ENCODE measurements around the gene EIF4G3.

DNA sequence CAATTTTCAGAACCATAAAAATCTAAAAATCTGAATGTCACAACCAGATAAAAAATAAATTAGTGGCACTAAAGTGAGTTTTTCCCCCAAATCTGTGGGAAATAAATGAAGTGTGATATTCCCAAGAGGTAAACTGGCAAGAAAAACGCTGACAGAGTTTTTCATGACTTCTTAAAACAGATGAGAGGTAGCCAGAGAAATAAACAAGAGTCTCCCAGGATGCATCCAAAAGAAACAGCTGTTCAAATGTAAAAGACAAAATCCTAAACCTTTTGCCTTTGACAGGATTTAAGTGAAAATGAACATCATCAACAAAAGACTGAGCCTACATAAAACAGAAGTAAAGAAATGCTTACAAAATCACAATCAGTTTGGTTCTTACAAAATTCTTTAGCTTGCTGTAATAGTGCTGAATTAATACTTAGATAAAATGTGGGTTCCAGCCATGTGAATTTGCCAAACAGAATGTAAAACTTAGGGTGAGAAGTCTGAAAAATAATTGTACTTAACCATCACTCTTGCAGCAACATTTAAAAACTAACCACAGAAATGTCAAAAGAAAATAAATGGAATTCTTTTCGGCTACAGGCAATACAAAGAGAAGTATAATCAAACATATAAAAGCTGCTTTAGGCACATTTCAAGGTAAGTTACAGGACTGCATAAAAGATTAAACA is 133.6 kb downstream of the EIF4G3 start:
- no peak for TF ChIP-seq KDM5A (IDR thresholded peaks at IDR 0.05; ENCODE audit: low read length)
- no peak for TF ChIP-seq CHD2 (IDR thresholded peaks at IDR 0.05; ENCODE audit: low read length)
- TF ChIP-seq, protein P1, sequence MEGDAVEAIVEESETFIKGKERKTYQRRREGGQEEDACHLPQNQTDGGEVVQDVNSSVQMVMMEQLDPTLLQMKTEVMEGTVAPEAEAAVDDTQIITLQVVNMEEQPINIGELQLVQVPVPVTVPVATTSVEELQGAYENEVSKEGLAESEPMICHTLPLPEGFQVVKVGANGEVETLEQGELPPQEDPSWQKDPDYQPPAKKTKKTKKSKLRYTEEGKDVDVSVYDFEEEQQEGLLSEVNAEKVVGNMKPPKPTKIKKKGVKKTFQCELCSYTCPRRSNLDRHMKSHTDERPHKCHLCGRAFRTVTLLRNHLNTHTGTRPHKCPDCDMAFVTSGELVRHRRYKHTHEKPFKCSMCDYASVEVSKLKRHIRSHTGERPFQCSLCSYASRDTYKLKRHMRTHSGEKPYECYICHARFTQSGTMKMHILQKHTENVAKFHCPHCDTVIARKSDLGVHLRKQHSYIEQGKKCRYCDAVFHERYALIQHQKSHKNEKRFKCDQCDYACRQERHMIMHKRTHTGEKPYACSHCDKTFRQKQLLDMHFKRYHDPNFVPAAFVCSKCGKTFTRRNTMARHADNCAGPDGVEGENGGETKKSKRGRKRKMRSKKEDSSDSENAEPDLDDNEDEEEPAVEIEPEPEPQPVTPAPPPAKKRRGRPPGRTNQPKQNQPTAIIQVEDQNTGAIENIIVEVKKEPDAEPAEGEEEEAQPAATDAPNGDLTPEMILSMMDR (IDR thresholded peaks at IDR 0.05; ENCODE audit: control extremely low read depth in 1 of 3, insufficient read depth in 1 of 3, low read depth in 1 of 3, low read length in 3 of 3), result no peak
- TF ChIP-seq HDAC6 (IDR thresholded peaks at IDR 0.05; ENCODE audit: low read depth, low read length), result no peak
- TF ChIP-seq, protein P2, sequence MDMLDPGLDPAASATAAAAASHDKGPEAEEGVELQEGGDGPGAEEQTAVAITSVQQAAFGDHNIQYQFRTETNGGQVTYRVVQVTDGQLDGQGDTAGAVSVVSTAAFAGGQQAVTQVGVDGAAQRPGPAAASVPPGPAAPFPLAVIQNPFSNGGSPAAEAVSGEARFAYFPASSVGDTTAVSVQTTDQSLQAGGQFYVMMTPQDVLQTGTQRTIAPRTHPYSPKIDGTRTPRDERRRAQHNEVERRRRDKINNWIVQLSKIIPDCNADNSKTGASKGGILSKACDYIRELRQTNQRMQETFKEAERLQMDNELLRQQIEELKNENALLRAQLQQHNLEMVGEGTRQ (IDR thresholded peaks at IDR 0.05; ENCODE audit: low read length), result no peak
- TF ChIP-seq FOSL1 (IDR thresholded peaks at IDR 0.05; ENCODE audit: insufficient read depth, low read depth, low read length), result no peak
- no peak for TF ChIP-seq POLR2A (IDR thresholded peaks at IDR 0.05; ENCODE audit: control extremely low read depth in 1 of 2, low read depth in 2 of 2, low read length in 2 of 2)
- TF ChIP-seq, protein P3, sequence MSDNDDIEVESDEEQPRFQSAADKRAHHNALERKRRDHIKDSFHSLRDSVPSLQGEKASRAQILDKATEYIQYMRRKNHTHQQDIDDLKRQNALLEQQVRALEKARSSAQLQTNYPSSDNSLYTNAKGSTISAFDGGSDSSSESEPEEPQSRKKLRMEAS (IDR thresholded peaks at IDR 0.05), result no peak
- TF ChIP-seq RFX5 (IDR thresholded peaks at IDR 0.05; ENCODE audit: borderline replicate concordance, low read depth, low read length), result no peak
- TF ChIP-seq SIN3A (conservative IDR thresholded peaks at IDR 0.05 in 1 of 2, IDR thresholded peaks at IDR 0.05 in 1 of 2; ENCODE audit: low read depth in 1 of 2, low read length in 2 of 2), result no peak
- no peak for TF ChIP-seq EZH2 (IDR thresholded peaks at IDR 0.05; ENCODE audit: low read depth, low read length, severe bottlenecking)
- no peak for TF ChIP-seq SRF (IDR thresholded peaks at IDR 0.05; ENCODE audit: low read depth, low read length)
- TF ChIP-seq RNF2 (IDR thresholded peaks at IDR 0.05; ENCODE audit: borderline replicate concordance, low read depth, low read length, missing control alignments, poor library complexity, severe bottlenecking), result no peak
- TF ChIP-seq NANOG (IDR thresholded peaks at IDR 0.05; ENCODE audit: insufficient read depth, low read depth, low read length, poor library complexity, severe bottlenecking), result no peak
